HG03442 (cell line): ENCODE measurements around the gene NAV2.
A peak's percentile ranks its signal among the peaks of the same experiment; 100 is the strongest.

Experiments
- ATAC-seq: cut with Tn5 transposase; IDR thresholded peaks from one replicate; pipeline ENCODE4 v1.9.1; 2021; ENCODE audit warnings: mild to moderate bottlenecking, moderate library complexity; ENCODE audit not compliant: unreplicated experiment

Gene NAV2

DNA sequence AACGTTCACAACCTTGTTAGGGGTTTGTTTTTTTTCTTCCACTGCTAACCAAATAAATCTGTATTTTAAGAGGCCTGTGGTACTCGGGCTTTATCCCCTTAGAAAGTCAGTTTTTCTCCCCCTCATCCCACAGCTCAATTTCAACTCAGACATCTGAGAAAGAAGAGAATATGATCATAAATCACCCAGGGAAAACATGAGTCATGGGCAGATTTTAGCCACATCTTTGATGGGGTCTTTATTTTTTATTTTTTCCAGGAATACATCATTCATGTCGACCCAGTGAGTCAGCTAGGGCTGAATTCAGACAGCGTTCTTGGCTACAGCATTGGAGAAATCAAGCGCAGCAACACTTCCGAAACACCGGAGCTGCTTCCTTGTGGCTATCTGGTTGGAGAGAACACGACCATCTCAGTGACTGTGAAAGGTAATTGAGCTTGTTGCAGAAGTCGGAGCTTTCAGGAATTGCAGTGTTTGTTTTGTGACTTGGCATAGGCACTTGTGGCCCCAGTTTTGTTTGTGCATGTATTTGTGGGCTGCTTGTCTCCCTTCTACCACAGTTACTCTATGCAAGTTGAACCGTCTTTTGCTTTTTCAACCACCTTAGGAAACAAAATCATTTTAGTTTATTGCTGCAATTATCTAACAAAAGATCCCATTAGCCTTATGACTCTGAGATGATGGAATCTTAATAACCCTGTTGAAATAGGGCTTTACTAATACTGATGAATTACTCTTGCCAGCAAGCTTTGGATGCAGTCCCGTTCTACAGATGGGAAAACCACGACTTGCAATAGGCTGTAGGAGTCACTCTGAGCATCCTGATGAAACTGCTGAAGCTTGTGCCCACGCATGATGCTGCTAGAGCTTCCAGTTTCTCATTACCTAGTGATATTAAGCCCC, 384.9 kb downstream of the NAV2 start:
- no peak for ATAC-seq

DNA sequence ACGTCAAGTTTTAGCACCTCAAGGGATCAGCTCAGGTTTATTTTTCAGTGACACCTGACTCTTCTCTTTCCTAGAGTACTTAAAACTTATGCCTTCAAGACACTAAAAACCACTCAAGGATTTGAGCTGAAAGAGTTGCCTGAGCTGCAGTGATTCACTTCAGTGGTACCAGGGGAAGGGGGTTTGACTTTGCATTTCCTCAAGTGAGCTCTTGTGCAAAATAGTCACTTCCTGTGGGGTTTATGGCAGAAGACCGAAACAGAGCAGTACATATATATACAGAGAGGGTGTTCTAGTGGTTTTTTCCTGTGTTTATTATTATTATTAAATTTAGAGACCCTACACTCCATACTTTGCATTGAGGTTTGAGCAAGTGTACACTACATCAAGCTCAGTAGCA, 386.9 kb downstream of the NAV2 start:
- ATAC-seq: no peak

DNA sequence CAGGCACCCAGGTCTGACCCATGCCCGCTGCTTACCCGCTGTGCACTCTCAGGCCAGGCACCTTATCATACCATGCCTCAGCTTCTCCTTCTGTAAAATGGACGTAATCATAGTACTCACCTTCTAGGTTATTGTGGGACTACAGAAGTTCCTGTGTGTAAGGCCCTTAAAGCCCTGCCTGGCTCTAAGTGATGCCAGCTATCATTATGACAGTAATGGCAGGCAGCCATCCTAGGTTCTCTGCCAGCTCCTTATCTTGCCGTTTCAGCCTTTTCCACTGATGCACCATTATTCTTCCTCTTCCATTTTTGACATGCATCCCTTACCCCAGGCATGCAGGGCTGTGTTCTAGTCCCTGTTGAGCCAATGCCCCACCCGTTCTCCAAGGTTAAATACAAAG, 389.8 kb downstream of the NAV2 start:
- ATAC-seq: no peak

DNA sequence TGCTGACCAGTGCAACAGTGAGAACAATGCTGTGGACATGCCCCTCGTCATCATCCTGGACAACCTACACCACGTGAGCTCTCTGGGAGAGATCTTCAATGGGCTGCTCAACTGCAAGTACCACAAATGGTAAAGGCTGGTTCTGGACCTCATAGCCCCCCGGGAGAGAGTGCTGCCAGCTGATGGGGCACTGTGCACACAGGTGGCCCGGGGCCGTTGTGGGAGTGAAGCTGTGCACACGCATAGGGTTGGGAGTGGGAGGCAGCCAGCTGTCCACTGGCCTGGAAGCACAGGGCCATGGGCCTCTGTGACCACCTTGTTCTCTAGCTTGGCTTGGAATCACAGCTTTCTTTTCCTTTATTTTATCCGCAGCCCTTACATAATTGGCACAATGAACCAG, 390.6 kb downstream of the NAV2 start:
- ATAC-seq: no peak

DNA sequence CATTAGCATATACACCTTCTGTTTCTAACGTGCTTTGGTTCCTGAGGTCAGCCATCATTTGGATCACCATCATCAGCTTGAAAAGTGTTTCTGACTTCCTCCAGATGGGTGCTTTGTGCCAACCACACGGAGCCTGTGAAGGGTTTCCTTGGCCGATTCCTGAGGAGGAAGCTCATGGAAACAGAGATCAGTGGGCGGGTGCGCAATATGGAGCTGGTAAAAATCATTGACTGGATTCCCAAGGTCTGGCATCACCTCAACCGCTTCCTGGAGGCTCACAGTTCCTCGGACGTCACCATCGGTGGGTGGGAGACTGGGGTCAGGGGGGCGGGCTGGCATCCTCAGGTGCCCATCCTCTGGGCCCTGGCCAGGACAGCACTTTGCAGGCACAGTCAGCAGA, 392.8 kb downstream of the NAV2 start:
- no peak for ATAC-seq

DNA sequence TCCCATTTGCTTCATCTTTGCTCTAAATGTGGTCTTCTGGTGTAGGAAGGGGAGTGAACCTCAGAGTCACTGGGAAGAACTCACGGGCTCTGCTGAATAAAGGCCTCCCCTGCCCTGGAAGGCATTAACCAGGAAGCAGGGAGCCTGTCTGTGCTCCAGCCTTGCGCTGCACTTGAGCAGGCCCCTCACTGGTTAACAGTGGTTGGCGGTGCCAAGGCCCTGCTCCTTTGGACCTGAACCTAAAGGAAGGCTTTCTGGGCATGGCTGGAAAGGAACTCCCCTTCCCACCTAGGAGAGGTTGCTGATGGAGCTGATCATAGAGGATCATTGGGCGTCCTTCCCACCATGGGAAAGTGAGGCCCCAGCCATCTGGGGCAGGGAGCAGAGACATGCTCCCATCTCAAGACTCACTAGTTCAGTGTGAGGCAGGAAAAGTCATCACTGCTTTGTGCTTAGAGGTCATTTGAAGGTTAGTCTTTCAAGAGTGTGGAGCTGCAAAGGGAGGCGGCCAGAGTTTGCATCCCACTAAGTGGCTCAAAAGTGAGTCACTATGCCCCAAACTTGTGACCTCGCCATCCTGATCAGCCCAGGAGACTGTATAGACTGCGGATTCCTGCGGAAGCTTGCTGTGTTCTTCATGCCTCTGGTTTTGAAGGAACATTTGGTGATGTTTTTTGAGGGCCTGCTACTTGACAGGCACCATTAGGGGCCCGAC, 397.3 kb downstream of the NAV2 start:
- ATAC-seq: no peak

DNA sequence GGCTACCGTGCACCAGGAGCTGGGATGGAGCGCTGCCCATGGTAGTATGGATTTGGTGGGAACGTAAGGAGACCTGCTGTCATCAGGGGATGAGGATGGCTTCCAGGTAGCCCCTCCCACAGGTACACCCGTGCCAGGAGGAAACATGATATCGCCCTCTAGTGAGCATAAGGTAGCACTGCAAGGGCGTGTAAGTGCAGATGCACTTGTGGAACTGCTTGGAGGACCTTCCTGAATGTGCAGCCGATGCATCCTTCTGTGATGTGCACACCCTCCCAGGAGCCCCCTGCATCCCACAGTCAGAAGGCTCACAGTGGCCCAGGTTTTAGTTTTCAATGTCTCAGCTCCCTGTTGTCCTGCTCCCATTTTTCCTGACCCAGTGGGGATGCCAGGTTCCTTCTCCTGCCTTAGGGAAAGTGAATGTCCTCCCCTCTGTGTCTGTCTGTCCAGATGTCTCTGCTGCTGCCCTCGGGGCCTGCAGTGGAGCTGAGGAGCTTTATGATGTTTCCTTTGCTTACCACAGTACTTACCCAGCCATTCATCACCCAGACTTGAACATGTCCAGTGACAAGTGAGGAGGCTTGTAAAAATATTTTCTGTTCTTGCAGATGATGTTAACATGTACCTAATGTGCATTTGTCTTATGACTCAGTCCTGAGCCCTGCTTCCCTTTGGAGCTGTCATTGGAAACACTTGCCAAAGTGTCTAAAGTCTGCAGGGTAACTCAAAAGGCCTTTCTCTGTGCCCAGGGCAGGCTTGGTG, 398.5 kb downstream of the NAV2 start:
- ATAC-seq: peak; percentile 66

DNA sequence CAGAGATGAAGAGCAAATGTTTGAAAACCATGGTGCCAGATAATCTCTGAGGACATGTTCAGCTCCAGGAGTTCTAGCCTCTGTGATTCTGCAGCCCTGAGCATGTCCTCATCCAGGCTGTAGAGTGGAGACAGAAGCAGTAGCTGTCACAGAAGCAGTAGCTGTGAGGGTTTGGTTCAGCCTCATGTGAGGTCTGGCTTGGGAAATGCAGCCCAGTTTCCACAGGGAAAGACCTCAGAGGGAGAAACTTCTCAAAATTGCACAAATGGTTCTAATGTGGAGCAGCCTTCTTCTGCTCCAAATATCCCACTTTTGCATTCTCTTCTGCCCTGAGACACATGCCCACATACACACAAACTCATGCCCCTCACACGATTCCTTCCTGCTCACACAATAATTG, 399.2 kb downstream of the NAV2 start:
- ATAC-seq: no peak

DNA sequence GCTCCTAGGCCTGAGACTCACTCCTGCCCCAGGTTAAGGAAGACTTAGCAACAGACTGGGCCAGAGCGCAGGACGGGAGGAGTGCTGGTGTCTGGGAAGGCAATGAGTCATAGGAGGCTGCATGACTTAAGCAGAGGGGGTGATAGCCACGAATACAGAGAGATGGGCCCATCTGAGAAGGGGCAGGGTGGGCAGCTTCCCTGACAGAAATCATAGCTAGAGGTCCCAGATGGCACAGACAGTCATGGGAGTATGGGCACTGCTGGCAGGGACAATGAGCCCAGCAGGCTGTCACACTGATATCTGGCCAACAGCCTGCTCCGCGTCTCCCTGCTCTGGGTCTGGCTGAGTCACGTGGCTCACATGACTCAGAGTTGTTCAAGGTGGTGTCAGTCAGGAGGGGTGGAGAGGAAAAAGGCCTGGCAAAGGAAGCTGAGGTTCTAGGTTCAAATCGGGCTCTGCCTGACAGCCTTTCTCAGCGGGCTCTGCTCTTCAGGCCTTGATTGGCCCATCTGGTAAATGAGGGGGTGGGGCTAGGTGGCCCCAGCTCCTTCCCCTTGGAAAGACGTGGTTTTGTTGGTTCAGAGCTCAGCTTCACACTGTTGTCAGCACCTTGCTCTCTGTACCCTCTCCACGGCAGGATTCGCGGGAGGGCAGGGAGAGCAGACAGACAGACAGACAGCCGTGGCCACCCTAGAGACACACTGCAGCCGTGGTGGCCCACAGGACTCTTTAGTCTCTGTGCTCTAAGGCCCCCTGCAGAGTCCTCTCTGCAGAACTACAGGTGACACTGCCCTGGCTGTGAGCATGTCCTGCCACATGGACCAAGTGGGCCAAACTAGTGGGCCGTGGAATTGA, 399.9 kb downstream of the NAV2 start:
- ATAC-seq: no peak

DNA sequence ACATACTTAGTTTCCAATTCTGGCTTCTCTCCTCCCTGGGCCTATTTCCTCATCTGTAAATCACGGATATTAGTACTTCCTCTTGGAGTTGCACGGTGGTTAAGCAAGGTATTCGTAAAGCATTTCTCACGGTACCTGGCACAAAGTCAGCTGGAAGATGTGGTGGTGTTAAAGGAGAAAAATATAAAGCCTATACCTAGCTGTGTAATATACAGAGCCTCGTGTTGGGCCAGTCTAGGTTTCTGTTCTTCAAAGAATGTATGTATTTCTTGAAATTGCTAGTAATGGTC, 400.5 kb downstream of the NAV2 start:
- no peak for ATAC-seq

DNA sequence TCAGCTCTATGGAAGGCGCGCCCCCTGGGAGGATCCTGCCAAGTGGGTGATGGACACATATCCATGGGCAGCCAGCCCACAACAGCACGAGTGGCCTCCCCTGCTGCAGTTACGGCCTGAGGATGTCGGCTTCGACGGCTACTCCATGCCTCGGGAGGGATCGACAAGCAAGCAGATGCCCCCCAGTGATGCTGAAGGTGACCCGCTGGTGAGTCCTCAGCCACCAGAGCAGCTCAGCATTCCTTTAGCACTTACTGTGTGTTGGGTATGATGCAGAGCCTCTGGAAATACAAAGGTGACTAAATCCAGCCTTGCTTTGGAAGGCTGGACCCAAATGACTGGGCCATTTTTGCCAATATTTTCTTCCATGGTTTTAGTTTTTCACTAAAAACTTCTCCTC, 402.0 kb downstream of the NAV2 start:
- ATAC-seq: no peak

DNA sequence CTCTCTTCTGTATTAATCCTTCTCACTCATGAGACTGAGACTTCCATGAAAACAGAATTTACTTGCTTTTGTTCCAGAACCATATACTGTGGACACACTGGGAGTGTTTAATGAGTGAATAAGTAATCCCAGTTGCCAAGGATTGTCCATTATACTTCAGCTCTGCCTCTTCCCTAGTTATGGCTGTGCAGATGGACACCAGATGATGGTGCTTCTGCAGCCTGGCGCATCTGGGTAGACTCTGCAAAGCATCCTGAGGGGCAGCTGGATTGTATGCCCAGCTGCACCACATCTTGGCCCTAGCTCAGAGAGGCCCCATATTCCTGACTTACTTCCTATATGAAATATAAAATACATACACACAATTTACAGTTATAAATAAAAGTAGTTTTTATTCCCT, 404.2 kb downstream of the NAV2 start:
- no peak for ATAC-seq

DNA sequence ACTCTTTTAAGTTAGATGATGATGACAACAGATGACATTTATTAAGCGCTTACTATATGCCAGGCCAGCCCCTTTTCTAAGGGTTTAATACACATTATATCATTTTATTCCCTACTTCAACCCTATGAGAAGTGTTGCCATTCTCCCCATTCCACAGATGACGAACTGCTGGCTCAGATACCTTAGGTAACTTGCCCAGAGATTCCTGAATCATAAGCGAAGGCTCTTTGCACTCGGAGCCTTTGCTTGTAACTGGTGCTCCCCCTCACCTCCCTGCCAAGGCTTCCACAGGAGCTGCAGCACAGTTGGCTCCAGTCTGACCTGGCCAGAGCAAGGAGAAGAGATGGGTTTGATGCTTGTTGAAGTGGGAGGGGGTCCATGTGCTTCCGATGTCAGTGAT, 404.7 kb downstream of the NAV2 start:
- no peak for ATAC-seq

DNA sequence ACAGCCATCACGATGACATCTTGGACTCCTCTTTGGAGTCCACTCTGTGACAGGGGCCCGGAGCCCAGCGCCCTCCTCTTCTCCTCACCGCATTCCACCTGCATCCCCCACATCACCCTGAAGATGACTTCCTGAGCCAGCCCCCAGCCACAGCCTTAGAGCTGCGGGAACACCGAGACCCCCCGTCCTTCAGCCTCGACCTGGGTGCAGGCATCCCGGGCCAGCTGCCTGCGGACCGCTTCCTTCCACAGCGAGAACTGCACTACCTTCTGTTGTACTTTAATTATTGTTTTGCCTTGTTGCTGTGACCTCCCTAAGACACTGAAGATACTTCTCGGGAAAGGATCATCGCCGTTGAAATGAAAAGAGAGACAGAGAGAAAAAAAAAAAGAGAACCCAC, 405.6 kb downstream of the NAV2 start:
- ATAC-seq: no peak

DNA sequence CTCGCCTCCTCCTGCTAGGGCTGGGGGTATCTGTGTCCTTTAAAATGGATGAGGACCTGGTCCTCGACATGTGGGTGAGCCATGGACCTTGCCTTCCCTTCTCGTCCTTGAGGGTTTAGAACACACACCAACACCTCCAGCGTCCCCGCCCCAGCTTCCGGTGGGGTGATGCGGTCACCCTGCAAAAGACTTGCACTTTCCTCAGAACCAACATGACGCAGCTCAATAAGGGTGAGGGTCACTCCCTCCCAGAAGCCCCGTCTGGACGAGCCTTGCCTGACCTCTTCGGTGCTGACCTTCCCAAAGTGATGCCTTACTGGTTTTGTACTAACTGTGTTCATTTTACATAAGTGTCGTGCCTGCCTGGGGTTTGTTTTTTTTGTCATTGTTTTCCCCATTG, 406.7 kb downstream of the NAV2 start:
- ATAC-seq: no peak

DNA sequence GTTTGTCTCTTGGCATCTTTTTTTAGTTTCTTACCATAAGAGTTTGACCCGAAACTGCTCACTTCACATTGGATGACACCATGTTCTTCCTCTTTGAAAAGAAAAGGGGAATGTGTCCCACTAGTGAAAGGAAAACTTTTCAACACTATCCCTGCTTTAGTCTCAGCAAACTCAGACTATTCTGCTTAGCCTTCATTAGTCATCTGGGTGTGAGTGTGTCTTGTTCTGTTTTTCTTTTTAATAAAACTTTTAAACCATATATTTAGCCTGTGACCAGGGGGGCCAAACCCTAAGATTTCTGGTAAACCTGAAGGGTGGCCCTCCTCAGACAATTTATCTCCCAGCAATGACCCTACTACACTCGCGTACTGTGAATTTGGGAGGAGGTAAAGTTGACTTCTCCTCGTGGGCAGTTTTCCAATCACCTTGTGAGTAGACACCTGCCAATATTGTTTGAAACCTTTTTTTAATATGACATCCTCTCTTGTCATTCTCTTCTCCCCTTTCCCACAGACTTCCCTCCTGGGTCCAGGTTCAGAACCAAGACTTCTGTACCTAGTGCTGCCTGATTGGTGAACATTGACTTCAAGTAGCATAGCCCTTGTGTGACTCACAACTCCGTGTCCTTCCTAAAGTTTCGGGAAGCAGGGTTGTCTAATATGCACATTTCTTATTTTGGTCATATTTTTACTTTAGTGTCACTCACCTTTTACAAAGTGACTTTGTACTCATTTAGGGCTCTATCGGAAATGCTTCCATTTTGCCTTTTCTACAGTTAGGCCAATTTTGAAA, 407.7 kb downstream of the NAV2 start:
- no peak for ATAC-seq

DNA sequence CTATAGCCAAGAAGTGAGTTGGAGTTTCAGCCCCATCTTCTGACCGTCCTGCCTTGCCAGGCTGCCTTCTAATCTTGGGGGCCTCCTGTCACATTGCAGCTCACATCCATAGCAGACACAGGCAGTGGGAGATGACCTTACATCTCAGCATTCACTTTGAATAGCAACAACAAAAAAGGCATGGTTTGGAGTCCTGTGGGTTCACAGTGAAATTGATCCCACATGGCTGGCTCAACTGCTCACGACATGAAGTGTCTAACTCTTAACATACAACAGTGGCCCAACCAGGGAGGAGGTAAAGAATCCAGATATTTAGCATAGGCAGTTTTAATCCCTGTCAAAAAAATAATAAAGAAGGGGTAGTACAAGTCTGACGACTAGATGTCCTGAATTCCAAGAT, 409.5 kb downstream of the NAV2 start:
- ATAC-seq: no peak

DNA sequence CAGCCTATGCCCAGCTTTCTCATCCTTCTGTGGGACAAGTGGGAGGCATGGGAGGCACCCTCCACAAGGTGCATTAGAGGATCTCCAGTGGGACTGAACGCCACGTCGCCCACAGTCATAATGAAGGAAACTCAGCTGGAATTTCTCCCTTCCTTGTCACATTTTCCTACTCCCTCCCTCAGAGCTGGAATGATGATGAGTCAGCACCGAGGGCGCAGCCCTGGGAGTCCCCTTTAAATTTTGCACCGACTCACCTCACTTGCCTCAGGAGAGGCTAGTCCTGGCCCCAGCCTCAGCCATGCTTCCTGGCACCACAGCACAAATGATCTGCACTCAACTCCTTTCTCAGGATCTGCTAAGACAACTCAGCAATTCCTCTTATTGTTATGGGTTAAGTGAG, 413.3 kb downstream of the NAV2 start:
- no peak for ATAC-seq

DNA sequence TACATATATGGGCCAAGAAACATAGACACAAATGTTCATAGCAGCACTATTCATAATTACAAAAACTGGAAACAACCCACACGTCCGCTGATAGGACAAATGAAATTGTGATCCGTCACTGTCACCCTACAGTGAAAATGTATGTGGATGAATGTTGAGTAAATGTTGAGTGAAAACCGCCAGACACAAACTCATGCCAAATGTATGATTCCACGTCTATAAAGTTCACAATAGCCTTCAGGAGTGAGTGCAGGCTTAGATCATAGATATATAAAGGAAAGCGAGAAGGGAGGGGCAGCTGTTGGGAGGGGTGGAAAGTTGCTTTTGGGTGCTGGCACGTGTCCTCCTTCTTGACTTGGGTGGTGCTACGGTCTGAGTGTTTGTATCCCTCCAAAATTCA, 414.1 kb downstream of the NAV2 start:
- no peak for ATAC-seq
